H1 (cell line): Measurements from ENCODE around the gene GNAQ. TPM values are rescaled to one million over a fixed set of nuclear protein-coding genes. Genes with fewer than 3 reads are reported as not detected.

Experiments used
- polyA plus RNA-seq, 7 experiments: library from polyadenylated mRNA; depleted of rRNA in 3 of 7; stranded (reverse) in 5 of 7; unstranded in 2 of 7; fragments of >200 nt in 5 of 7; fragments of 200-250 nt in 2 of 7; gene quantifications; 1 replicate in 5 of 7; 2 replicates in 1 of 7; 4 replicates in 1 of 7; pipeline versions ENCODE4 v1.2.1 to v1.2.3, GENCODE V29; 2011 to 2013; ENCODE audit warnings: missing spikeins in 2 of 7, mixed read lengths in 2 of 7
- total RNA-seq: library from RNA; stranded (reverse); fragmentation: NEBNext Ultra II Directional; extraction: Animal tissue kit (Norgen Biotek cat#: 25700); gene quantifications from 2 replicates; pipeline ENCODE4 v1.2.1, GENCODE V29; 2021
- TF ChIP-seq, protein P1 (sequence below): fragments of 300-600 bp; sonication (generic); IDR thresholded peaks from 2 replicates; pipeline ENCODE4 v1.7.1; 2012; ENCODE audit warnings: low read length, moderate library complexity, mild to moderate bottlenecking, inconsistent platforms; ENCODE audit not compliant: insufficient replicate concordance
- TF ChIP-seq, protein P2 (sequence below): IDR thresholded peaks from 2 replicates; pipeline ENCODE4 v1.6.1; 2011; ENCODE audit warnings: low read length, improper control_type of control experiment

The GNAQ gene
- total and polyA plus RNA-seq, 2 of the 8 experiments (the other 6 are each of a cell fraction or from before 2014, with no cell fraction given): 22.8 to 63.8 TPM

DNA sequence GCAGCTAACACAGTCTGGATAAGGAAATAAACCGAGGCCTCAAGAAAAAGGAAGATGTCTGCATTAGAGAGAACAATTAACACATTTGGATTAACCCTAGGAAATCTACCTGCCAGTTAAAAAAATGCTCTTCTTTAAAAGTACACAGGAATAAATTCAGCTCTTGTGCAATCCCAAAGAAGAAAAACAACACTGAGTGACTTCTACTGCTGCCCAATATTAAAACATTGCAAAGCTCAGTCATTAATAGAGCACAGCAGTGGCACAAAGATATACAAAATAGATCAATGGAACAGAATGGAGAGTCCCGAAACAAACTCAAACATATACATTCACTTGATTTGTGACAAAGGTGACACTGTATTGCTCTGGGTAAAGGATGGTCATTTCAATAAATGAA lies 119.7 kb downstream of the GNAQ start (continued):
- TF ChIP-seq, protein P1, sequence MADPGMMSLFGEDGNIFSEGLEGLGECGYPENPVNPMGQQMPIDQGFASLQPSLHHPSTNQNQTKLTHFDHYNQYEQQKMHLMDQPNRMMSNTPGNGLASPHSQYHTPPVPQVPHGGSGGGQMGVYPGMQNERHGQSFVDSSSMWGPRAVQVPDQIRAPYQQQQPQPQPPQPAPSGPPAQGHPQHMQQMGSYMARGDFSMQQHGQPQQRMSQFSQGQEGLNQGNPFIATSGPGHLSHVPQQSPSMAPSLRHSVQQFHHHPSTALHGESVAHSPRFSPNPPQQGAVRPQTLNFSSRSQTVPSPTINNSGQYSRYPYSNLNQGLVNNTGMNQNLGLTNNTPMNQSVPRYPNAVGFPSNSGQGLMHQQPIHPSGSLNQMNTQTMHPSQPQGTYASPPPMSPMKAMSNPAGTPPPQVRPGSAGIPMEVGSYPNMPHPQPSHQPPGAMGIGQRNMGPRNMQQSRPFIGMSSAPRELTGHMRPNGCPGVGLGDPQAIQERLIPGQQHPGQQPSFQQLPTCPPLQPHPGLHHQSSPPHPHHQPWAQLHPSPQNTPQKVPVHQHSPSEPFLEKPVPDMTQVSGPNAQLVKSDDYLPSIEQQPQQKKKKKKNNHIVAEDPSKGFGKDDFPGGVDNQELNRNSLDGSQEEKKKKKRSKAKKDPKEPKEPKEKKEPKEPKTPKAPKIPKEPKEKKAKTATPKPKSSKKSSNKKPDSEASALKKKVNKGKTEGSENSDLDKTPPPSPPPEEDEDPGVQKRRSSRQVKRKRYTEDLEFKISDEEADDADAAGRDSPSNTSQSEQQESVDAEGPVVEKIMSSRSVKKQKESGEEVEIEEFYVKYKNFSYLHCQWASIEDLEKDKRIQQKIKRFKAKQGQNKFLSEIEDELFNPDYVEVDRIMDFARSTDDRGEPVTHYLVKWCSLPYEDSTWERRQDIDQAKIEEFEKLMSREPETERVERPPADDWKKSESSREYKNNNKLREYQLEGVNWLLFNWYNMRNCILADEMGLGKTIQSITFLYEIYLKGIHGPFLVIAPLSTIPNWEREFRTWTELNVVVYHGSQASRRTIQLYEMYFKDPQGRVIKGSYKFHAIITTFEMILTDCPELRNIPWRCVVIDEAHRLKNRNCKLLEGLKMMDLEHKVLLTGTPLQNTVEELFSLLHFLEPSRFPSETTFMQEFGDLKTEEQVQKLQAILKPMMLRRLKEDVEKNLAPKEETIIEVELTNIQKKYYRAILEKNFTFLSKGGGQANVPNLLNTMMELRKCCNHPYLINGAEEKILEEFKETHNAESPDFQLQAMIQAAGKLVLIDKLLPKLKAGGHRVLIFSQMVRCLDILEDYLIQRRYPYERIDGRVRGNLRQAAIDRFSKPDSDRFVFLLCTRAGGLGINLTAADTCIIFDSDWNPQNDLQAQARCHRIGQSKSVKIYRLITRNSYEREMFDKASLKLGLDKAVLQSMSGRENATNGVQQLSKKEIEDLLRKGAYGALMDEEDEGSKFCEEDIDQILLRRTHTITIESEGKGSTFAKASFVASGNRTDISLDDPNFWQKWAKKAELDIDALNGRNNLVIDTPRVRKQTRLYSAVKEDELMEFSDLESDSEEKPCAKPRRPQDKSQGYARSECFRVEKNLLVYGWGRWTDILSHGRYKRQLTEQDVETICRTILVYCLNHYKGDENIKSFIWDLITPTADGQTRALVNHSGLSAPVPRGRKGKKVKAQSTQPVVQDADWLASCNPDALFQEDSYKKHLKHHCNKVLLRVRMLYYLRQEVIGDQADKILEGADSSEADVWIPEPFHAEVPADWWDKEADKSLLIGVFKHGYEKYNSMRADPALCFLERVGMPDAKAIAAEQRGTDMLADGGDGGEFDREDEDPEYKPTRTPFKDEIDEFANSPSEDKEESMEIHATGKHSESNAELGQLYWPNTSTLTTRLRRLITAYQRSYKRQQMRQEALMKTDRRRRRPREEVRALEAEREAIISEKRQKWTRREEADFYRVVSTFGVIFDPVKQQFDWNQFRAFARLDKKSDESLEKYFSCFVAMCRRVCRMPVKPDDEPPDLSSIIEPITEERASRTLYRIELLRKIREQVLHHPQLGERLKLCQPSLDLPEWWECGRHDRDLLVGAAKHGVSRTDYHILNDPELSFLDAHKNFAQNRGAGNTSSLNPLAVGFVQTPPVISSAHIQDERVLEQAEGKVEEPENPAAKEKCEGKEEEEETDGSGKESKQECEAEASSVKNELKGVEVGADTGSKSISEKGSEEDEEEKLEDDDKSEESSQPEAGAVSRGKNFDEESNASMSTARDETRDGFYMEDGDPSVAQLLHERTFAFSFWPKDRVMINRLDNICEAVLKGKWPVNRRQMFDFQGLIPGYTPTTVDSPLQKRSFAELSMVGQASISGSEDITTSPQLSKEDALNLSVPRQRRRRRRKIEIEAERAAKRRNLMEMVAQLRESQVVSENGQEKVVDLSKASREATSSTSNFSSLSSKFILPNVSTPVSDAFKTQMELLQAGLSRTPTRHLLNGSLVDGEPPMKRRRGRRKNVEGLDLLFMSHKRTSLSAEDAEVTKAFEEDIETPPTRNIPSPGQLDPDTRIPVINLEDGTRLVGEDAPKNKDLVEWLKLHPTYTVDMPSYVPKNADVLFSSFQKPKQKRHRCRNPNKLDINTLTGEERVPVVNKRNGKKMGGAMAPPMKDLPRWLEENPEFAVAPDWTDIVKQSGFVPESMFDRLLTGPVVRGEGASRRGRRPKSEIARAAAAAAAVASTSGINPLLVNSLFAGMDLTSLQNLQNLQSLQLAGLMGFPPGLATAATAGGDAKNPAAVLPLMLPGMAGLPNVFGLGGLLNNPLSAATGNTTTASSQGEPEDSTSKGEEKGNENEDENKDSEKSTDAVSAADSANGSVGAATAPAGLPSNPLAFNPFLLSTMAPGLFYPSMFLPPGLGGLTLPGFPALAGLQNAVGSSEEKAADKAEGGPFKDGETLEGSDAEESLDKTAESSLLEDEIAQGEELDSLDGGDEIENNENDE: no peak
- TF ChIP-seq, protein P2, sequence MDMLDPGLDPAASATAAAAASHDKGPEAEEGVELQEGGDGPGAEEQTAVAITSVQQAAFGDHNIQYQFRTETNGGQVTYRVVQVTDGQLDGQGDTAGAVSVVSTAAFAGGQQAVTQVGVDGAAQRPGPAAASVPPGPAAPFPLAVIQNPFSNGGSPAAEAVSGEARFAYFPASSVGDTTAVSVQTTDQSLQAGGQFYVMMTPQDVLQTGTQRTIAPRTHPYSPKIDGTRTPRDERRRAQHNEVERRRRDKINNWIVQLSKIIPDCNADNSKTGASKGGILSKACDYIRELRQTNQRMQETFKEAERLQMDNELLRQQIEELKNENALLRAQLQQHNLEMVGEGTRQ: no peak
- TF ChIP-seq, all 59 proteins: peak for 0
